Astrocyte of the spinal cord (primary cell): Measurements from ENCODE around the gene ANKRD34A.
A peak's percentile ranks its signal among the peaks of the same experiment; 100 is the strongest.

Experiments used
- DNase-seq: peaks from one replicate; pipeline ENCODE4 v3.0.0; 2011; ENCODE audit warnings: low read depth, low spot score
- H3K4me3 ChIP-seq: 2 replicates; pipeline ENCODE4 v1.5.1; 2011; ENCODE audit warnings: low read depth, mild to moderate bottlenecking, low read length, moderate library complexity
- in situ Hi-C: cut with HindIII; loops from 2 replicates; pipeline ENCODE4 v1.10.0; 2017; ENCODE audit warnings: low sequenced_read_pairs
- TF ChIP-seq, protein P1 (sequence below): IDR thresholded peaks from 2 replicates; pipeline ENCODE4 v1.5.1; 2012; ENCODE audit warnings: low read depth, mild to moderate bottlenecking, low read length, inconsistent platforms

Gene ANKRD34A

DNA sequence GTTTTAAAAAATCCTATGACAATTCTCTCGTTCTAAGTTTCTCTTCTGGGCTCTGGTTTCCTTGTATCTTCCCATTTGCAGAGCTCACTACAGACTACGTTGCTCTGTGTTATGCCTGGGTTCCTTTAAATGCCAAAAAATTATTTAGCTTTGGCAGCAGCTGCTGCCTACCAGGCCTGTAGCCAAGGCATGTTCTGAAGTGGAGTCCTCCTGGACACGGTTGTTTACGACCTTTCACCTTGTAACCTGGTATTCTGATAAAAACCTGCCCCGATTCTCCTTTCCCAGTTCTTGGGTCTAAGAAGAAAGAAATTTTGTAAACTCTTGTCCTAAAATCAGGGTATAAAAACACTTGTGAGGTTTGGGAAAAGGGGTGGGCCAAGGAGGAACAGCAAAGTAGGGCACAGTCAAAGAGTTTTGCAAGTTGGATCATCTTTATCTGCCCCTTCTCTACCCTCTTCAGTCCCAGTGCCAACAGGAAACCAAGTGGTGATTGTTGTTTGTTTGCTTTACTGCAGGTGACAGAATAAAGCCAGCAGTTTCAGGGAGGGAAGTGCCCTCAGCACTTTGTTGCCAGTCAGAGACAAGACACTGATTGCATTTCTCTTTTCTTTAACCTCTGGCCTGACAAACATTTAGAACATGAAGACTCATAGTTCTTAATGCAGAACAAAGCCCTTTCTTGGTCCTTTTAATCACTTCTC is 35.1 kb upstream of the ANKRD34A start:
- H3K4me3 ChIP-seq: no peak overlapping the region
- TF ChIP-seq, protein P1, sequence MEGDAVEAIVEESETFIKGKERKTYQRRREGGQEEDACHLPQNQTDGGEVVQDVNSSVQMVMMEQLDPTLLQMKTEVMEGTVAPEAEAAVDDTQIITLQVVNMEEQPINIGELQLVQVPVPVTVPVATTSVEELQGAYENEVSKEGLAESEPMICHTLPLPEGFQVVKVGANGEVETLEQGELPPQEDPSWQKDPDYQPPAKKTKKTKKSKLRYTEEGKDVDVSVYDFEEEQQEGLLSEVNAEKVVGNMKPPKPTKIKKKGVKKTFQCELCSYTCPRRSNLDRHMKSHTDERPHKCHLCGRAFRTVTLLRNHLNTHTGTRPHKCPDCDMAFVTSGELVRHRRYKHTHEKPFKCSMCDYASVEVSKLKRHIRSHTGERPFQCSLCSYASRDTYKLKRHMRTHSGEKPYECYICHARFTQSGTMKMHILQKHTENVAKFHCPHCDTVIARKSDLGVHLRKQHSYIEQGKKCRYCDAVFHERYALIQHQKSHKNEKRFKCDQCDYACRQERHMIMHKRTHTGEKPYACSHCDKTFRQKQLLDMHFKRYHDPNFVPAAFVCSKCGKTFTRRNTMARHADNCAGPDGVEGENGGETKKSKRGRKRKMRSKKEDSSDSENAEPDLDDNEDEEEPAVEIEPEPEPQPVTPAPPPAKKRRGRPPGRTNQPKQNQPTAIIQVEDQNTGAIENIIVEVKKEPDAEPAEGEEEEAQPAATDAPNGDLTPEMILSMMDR: no peak
- in situ Hi-C loops: no loop called here
- no peak for DNase-seq

DNA sequence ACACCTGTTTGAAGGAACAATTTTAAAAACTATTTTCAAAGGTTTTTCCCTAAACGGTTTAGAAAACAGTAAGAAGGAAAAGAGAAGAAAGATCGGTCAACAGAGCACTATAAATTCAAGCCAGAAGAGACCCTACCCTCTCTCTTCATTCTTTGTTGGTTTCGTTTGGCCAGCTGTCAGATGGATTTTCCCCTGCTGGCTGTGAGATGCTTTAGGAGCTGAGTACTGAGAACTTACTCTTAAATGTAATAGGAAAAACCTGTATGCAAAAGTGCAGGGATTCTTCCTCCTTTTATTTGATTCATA is 33.3 kb upstream of the ANKRD34A start:
- in situ Hi-C loops: no loop called here
- TF ChIP-seq, protein P1: no peak
- H3K4me3 ChIP-seq: no peak overlapping the region
- DNase-seq: no peak

DNA sequence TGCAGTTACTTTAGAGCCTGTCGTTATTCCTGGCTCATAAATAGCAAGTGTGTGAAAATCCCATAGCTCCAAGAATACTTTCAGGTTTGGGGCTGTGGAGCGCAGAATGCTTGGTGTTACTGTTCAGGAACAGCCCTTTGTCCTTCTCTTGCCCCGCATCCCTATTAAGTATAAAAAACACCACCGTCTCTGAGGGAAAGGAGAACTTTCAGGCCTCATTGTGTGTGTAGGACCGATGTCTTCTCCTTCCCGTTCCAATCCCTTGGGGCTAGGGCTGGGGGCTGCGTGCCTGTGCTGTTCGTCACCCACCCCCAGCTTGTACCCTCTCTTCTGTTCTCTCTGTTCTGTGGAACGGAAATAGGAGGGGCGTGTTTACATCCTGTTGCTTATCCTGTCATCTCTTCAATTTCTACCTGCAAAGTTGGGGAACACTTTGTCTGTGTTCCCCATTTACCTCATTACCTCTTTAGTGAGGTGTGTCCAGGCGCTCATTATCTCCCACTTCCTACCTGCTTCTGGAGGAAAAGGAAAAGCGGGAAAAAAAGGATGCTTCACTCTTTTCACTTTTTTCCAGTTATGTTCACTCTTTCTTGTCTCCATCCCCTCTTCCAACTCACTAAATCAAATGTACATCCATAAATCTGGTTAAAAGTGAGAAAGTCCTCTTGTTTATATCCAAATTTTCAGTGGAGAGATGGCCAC is 32.8 kb upstream of the ANKRD34A start:
- H3K4me3 ChIP-seq: peak overlapping the region; percentile 97
- DNase-seq: no peak
- TF ChIP-seq, protein P1: no peak
- in situ Hi-C loops: no loop called here

DNA sequence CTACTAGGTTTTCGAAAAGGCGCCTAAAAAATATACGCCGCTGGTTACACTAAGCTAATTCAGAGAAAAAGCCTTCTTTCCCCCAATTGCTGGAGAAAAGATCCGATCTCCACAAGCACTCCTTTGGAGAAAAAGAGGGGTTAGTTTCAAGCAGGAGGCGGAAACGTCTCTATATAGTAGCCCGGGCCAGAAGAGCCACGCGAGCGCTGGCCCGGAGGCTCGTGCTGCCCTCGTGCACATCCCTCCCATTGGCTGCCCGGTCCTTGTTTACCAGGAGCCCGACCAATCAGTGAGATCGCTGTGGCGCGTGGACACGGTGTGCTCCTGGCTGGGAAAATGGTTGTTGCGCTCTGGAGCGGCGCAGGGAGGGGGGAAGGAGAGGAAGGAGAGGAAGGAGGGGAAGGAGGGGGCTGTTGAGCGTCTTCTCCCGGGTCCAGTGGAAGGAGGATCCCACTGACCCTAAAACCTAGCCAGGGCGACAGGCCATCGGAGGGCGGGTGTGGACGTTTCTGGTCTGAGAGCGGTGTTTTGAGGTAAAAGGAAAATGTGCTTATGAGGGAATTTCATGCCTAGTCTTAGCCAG is 32.1 kb upstream of the ANKRD34A start, which contains the start of gene TXNIP:
Gene TXNIP, minus strand, starts transcription at position 147 of the 583 bp plus-strand sequence. CDS start 313 bp downstream, outside the sequence.
- TF ChIP-seq, protein P1: no peak
- in situ Hi-C loops: no loop called here
- peak within 1 kb of the TSS; percentile 97 for H3K4me3 ChIP-seq
- peak; percentile 98 for DNase-seq

DNA sequence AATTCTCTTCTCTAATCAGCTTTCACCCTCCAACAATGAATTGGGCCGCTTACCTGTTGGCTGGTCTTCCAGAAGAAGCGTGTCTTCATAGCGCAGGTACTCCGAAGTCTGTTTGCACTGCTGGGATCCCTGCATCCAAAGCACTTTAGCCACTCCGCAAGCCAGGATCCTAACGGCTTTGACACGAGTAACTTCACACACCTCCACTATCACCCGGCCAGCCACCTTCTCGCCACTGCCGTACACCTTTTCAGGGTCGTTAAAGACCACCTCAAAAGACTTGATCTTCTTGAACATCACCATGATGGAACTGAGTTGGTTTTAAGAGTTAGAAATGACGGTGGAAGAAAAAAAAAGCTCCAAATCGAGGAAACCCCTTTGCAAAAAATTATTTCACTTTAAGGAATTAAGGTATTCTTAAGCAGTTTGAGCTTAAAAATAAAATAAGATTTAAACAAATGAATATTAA is 31.6 kb upstream of the ANKRD34A start:
- TF ChIP-seq, protein P1: no peak
- in situ Hi-C loops: no loop called here
- no peak for DNase-seq

DNA sequence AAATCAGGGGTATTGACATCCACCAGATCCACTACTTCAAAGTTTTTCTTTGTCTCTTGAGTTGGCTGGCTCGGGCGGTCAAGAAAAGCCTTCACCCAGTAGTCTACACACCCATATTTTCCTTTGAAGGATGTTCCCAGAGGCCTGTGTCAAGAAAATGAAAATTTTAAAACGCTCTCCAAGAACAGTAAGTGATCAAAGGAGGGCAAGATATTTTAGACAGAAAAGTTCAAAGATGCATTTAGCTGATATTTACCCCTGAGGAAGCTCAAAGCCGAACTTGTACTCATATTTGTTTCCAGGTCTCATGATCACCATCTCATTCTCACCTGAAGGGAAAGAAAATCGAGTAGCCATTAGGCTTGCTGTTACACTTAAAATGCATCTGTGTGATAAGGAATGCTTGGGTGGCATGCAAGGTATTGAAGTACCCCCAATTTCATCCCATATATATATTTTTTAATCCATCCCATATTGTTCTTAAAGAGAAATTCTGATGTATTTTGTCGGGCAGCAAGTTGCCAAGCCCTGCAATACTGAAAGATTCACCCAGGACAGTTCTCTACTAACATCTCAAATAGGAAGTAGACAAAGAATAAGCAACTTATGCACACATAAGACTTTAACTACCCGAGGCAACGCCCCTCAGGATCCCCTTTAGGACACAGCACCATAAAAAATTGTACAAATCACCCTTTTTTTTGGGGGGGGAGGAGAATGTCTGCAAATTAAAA is 30.9 kb upstream of the ANKRD34A start:
- TF ChIP-seq, protein P1: no peak
- peak overlapping the region; percentile 97 for H3K4me3 ChIP-seq
- DNase-seq: no peak
- in situ Hi-C loops: no loop called here

More for the DNA sequence above, 31.6 kb upstream of the ANKRD34A start:
- H3K4me3 ChIP-seq: peak overlapping the region; percentile 97
